K562 (cell line): ENCODE data around the gene GRIN2D. TPM values are rescaled to one million over a fixed set of nuclear protein-coding genes. Genes with fewer than 3 reads are reported as not detected.

Source experiments
- AFF1 ChIP-seq, 2 experiments: fragments of 450-650 bp; IDR thresholded peaks; 2 replicates each; pipeline ENCODE4 v1.6.1; 2018; ENCODE audit warnings: mild to moderate bottlenecking in 2 of 2, low read depth in 1 of 2; ENCODE audit not compliant: partially characterized antibody in 2 of 2
- EP400 ChIP-seq: fragments of 450-650 bp; IDR thresholded peaks from 2 replicates; pipeline ENCODE4 v1.6.1; 2017; ENCODE audit warnings: antibody characterized with exemption, mild to moderate bottlenecking, moderate library complexity
- FOXK2 ChIP-seq, 2 experiments: fragments of 450-650 bp; IDR thresholded peaks in 1 of 2; conservative IDR thresholded peaks in 1 of 2; 2 replicates each; pipeline ENCODE4 v1.6.1; 2016; ENCODE audit warnings: low read depth in 2 of 2, mild to moderate bottlenecking in 1 of 2
- KDM1A ChIP-seq, 2 experiments: fragments of 450-650 bp; IDR thresholded peaks; 2 replicates each; pipeline ENCODE4 v1.6.1; 2016; ENCODE audit warnings: mild to moderate bottlenecking in 2 of 2
- KDM2B ChIP-seq: fragments of 250-450 bp; sonication (Bioruptor Pico); IDR thresholded peaks from 2 replicates; pipeline ENCODE4 v1.8.0; 2021; ENCODE audit warnings: mild to moderate bottlenecking, moderate library complexity
- MCM3 ChIP-seq: fragments of 450-650 bp; IDR thresholded peaks from 2 replicates; pipeline ENCODE4 v1.6.1; 2016
- NR2C2 ChIP-seq, 2 experiments: fragments of 200-800 bp in 1 of 2; sonication (Bioruptor generic) in 1 of 2; sonication (generic) in 1 of 2; formaldehyde crosslinking in 1 of 2; IDR thresholded peaks; 2 replicates each; pipeline versions ENCODE4 v1.6.1 to v1.8.0; 2016 to 2022; ENCODE audit warnings: mild to moderate bottlenecking in 1 of 2, missing compliant biosample characterization in 1 of 2, missing genetic modification characterization in 1 of 2, missing genetic modification reagents in 1 of 2
- POLR2B ChIP-seq: fragments of 450-650 bp; IDR thresholded peaks from 2 replicates; pipeline ENCODE4 v1.6.1; 2018; ENCODE audit warnings: low read depth; ENCODE audit not compliant: partially characterized antibody
- POLR2G ChIP-seq: fragments of 200-400 bp; formaldehyde crosslinking; IDR thresholded peaks from 2 replicates; pipeline ENCODE4 v1.6.1; 2017; ENCODE audit warnings: low read depth, mild to moderate bottlenecking, antibody characterized with exemption, low read length, moderate library complexity
- SFPQ ChIP-seq: fragments of 200-400 bp; formaldehyde crosslinking; IDR thresholded peaks from 2 replicates; pipeline ENCODE4 v1.6.1; 2017; ENCODE audit warnings: mild to moderate bottlenecking, low read depth, low read length, moderate library complexity
- SNRNP70 ChIP-seq: fragments of 200-400 bp; formaldehyde crosslinking; optimal IDR thresholded peaks from 2 replicates; pipeline ENCODE3; 2017; ENCODE audit warnings: low read depth, low read length
- YBX1 ChIP-seq: fragments of 450-650 bp; IDR thresholded peaks from 2 replicates; pipeline ENCODE4 v1.7.1; 2016; ENCODE audit warnings: mild to moderate bottlenecking
- ZNF609 ChIP-seq: sonication (generic); formaldehyde crosslinking; IDR thresholded peaks from 2 replicates; pipeline ENCODE4 v1.8.1; 2023; ENCODE audit warnings: missing genetic modification reagents, mild to moderate bottlenecking, borderline replicate concordance
- ZZZ3 ChIP-seq: fragments of 450-650 bp; IDR thresholded peaks from 2 replicates; pipeline ENCODE4 v1.6.1; 2016; ENCODE audit warnings: antibody characterized with exemption, mild to moderate bottlenecking, moderate library complexity
- polyA plus RNA-seq, 8 experiments: library from polyadenylated mRNA; depleted of rRNA in 4 of 8; stranded (reverse) in 5 of 8; unstranded in 3 of 8; fragments of >200 nt; fragmentation: Nextera tagmentation in 2 of 8; fragmentation: Illumina TruSeq in 1 of 8; extraction: Ambion mirVana in 2 of 8; extraction: Trizol in 1 of 8; gene quantifications; 2 replicates each; pipeline versions ENCODE4 v1.2.1 to v1.2.3, GENCODE V29; 2011 to 2014; ENCODE audit warnings: inconsistent platforms in 1 of 8, missing spikeins in 1 of 8
- total RNA-seq, 7 experiments: library from RNA; depleted of rRNA in 6 of 7; stranded (reverse); fragments of >200 nt in 6 of 7; fragmentation: Illumina TruSeq in 2 of 7; extraction: Trizol in 2 of 7; gene quantifications; 2 replicates each; pipeline versions ENCODE4 v1.2.1 to v1.2.3, GENCODE V29; 2011 to 2021; ENCODE audit warnings: low replicate concordance in 1 of 7

The GRIN2D gene
- total and polyA plus RNA-seq, 9 of the 15 experiments (the other 6 are each of a cell fraction or from before 2014, with no cell fraction given) = 0.32 to 31.5 (median 1.8) TPM

- no peak for TF ChIP-seq AFF1 (IDR thresholded peaks at IDR 0.05; ENCODE audit: low read depth in 1 of 2, partially characterized antibody in 2 of 2)
- no peak for TF ChIP-seq KDM2B (CRISPR knock-in tag)
- TF ChIP-seq SFPQ = no peak
- 0 out of 4 replicates have a peak, but pooled peaks of 1 of the 2 experiments have one; percentile 18 for TF ChIP-seq FOXK2 (conservative IDR thresholded peaks at IDR 0.05 in 1 of 2, IDR thresholded peaks at IDR 0.05 in 1 of 2; ENCODE audit: low read depth in 2 of 2)
- no peak; a peak in 1 of 4 replicates for TF ChIP-seq KDM1A (IDR thresholded peaks at IDR 0.05)
- no peak for TF ChIP-seq POLR2B
- TF ChIP-seq EP400 = no peak
- no peak for TF ChIP-seq ZNF609 (CRISPR knock-in tag)
- no peak for TF ChIP-seq SNRNP70
- no peak for TF ChIP-seq MCM3
- no peak for TF ChIP-seq NR2C2 (CRISPR knock-in tag; IDR thresholded peaks at IDR 0.05)
- no peak for TF ChIP-seq NR2C2 (tag; IDR thresholded peaks at IDR 0.05)
- no peak for TF ChIP-seq ZZZ3
- TF ChIP-seq YBX1 = no peak
- TF ChIP-seq POLR2G = no peak
Measured at GRCh38 chr19:48418317-48419064, 25.0 kb downstream of the GRIN2D start (continued).
